HepG2 (cell line): Measurements from ENCODE around the gene SCYGR8. TPM values are rescaled to one million over a fixed set of nuclear protein-coding genes. Genes with fewer than 3 reads are reported as not detected.
A peak's percentile ranks its signal among the peaks of the same experiment; 100 is the strongest.

Experiments
- AGO1 ChIP-seq: fragments of 200-400 bp; formaldehyde crosslinking; IDR thresholded peaks from 2 replicates; pipeline ENCODE4 v1.6.1; 2017; ENCODE audit warnings: mild to moderate bottlenecking, low read depth, low read length, moderate library complexity; ENCODE audit not compliant: poor library complexity, severe bottlenecking
- CERS6 ChIP-seq: sonication (generic); formaldehyde crosslinking; IDR thresholded peaks from 2 replicates; pipeline ENCODE4 v1.5.0; 2020; ENCODE audit warnings: missing genetic modification reagents
- CREBL2 ChIP-seq: sonication (generic); formaldehyde crosslinking; IDR thresholded peaks from 2 replicates; pipeline ENCODE4 v1.8.1; 2023; ENCODE audit warnings: missing genetic modification reagents, mild to moderate bottlenecking, borderline replicate concordance
- GABPA ChIP-seq, 2 experiments: IDR thresholded peaks; 2 replicates each; pipeline ENCODE4 v1.6.1; 2011 to 2016; ENCODE audit warnings: low read depth in 2 of 2, low read length in 1 of 2, missing biosample characterization in 1 of 2, missing genetic modification characterization in 1 of 2
- KDM2A ChIP-seq: sonication (generic); formaldehyde crosslinking; IDR thresholded peaks from 2 replicates; pipeline ENCODE4 v1.4.0; 2020; ENCODE audit warnings: low read depth, missing genetic modification reagents, borderline replicate concordance
- KDM5B ChIP-seq: sonication (generic); formaldehyde crosslinking; IDR thresholded peaks from 2 replicates; pipeline ENCODE4 v1.4.0; 2020; ENCODE audit warnings: missing genetic modification reagents, mild to moderate bottlenecking, borderline replicate concordance
- MIER3 ChIP-seq: IDR thresholded peaks from 2 replicates; pipeline ENCODE4 v1.6.1; 2016; ENCODE audit warnings: missing compliant biosample characterization, borderline replicate concordance
- MLLT10 ChIP-seq: sonication (generic); formaldehyde crosslinking; IDR thresholded peaks from 2 replicates; pipeline ENCODE4 v1.4.0; 2020; ENCODE audit warnings: missing genetic modification reagents
- RFXAP ChIP-seq: sonication (generic); formaldehyde crosslinking; IDR thresholded peaks from 2 replicates; pipeline ENCODE4 v1.4.0; 2020; ENCODE audit warnings: missing genetic modification reagents, borderline replicate concordance
- TIGD3 ChIP-seq: sonication (generic); formaldehyde crosslinking; IDR thresholded peaks from 2 replicates; pipeline ENCODE4 v1.5.1; 2020; ENCODE audit warnings: mild to moderate bottlenecking, missing genetic modification reagents, borderline replicate concordance
- YEATS2 ChIP-seq: sonication (generic); formaldehyde crosslinking; IDR thresholded peaks from 2 replicates; pipeline ENCODE4 v1.4.0; 2020; ENCODE audit warnings: missing genetic modification reagents, borderline replicate concordance
- ZFP37 ChIP-seq: sonication (generic); formaldehyde crosslinking; IDR thresholded peaks from 2 replicates; pipeline ENCODE4 v1.4.0; 2020; ENCODE audit warnings: missing genetic modification reagents, borderline replicate concordance
- ZNF407 ChIP-seq: sonication (generic); formaldehyde crosslinking; IDR thresholded peaks from one replicate; pipeline ENCODE4 v1.5.1; 2020; ENCODE audit warnings: mild to moderate bottlenecking, missing genetic modification reagents; ENCODE audit errors: not compliant biosample characterization
- ZNF800 ChIP-seq: sonication (generic); formaldehyde crosslinking; IDR thresholded peaks from 2 replicates; pipeline ENCODE4 v1.4.0; 2020; ENCODE audit warnings: missing genetic modification reagents
- polyA plus RNA-seq, 8 experiments: library from polyadenylated mRNA; depleted of rRNA in 3 of 8; stranded (reverse) in 7 of 8; unstranded in 1 of 8; fragments of >200 nt; fragmentation: Illumina TruSeq in 4 of 8; extraction: Trizol in 4 of 8; gene quantifications; 2 replicates each; pipeline versions ENCODE4 v1.2.1 to v1.2.3, GENCODE V29; 2011 to 2016; ENCODE audit warnings: low read depth in 4 of 8, missing spikeins in 1 of 8, mixed read lengths in 1 of 8; ENCODE audit not compliant: insufficient read depth in 1 of 8
- total RNA-seq, 5 experiments: library from RNA; depleted of rRNA; stranded (reverse); fragments of >200 nt; fragmentation: Illumina TruSeq; extraction: Trizol; gene quantifications; 2 replicates each; pipeline ENCODE4 v1.2.3, GENCODE V29; 2016; ENCODE audit warnings: low read depth in 1 of 5

The SCYGR8 gene
- total and polyA plus RNA-seq, 2 of the 13 experiments (the other 11 are each of a cell fraction or from before 2014, with no cell fraction given): not detected

- TF ChIP-seq CREBL2 (CRISPR knock-in tag): no peak
- peak; percentile 48; the same call in 1 of the 2 replicates for TF ChIP-seq KDM5B (CRISPR knock-in tag)
- no peak for TF ChIP-seq CERS6 (CRISPR knock-in tag)
- TF ChIP-seq KDM2A: 0 out of 2 replicates have a peak, but pooled peaks have one; percentile 62
- TF ChIP-seq TIGD3: no peak
- TF ChIP-seq AGO1: peak; percentile 49
- no peak for TF ChIP-seq GABPA (IDR thresholded peaks at IDR 0.05; ENCODE audit: low read depth, low read length)
- TF ChIP-seq GABPA (CRISPR knock-in tag; IDR thresholded peaks at IDR 0.05; ENCODE audit: low read depth): 0 out of 2 replicates have a peak, but pooled peaks have one; percentile 25
- 0 out of 2 replicates have a peak, but pooled peaks have one; percentile 51 for TF ChIP-seq RFXAP (CRISPR knock-in tag)
- no peak for TF ChIP-seq MLLT10 (CRISPR knock-in tag)
- TF ChIP-seq ZNF407 (CRISPR knock-in tag): no peak
- TF ChIP-seq ZFP37 (CRISPR knock-in tag): no peak
- TF ChIP-seq MIER3: 0 out of 2 replicates have a peak, but pooled peaks have one; percentile 16
- TF ChIP-seq ZNF800 (CRISPR knock-in tag): peak; percentile 64; the same call in 1 of the 2 replicates
- no peak for TF ChIP-seq YEATS2 (CRISPR knock-in tag)
Observed at GRCh38 chr2:227717687-227718567, 27.8 kb upstream of the SCYGR8 start, which contains the start of gene SLC19A3 (continued).
